Measurements from ENCODE around the gene GJD3.
"Not testable (repeated sequence)": the region's sequence is repeated elsewhere in the genome, so short reads cannot be mapped to it uniquely, and the experiment has no call there.

GJD3 gene, protein sequence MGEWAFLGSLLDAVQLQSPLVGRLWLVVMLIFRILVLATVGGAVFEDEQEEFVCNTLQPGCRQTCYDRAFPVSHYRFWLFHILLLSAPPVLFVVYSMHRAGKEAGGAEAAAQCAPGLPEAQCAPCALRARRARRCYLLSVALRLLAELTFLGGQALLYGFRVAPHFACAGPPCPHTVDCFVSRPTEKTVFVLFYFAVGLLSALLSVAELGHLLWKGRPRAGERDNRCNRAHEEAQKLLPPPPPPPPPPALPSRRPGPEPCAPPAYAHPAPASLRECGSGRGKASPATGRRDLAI

DNA sequence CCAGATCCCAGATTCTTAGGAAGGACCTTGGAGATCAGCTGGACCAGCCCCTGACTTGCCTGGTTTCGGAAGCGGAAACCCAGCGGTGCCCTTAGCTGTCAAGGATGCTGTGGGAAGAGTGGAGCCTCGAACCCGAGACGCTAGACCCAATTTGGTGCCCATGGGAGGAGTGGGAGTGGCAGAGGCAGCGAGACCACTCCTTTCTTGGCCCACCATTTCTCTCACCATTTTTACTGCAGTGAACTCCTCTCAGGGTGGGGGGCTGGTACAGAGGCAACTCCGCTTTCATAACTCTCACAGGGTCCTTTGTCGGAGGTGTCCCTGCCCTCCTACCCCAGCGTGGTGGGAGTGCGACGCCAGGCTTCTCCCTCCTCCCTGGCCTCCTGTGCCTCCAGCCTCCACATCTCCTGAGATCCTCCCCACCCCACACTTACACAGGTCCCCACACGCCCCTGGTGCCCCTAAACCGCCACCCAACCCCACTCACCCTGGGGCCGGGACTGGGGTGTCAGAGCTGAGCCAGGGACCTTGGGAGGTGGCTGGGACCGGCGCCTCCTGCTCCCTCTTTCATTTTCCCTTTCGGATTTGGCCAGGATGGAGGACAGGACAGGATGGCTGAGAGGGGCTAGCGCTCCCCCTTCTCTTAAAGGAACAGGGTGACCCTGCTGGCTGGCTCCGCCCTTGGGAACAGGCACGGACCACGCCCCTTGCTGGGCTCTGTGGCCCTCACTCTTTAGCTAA, at the start of gene GJD3:
Gene GJD3 (minus strand): TSS at position 617 of the 741 bp plus-strand sequence. CDS start 922 bp downstream, outside the sequence.
- intact Hi-C loops (cut with DNase I; ENCODE audit: low total_unique reads) = no loop called here
- DNase-seq = no peak
- Histone ChIP-seq H3K4me3 (peak within 1 kb of the TSS; percentile 48 to 57), H3K36me3 (no peaks in the 10 kb centered on the region), H3K9me3 (no peaks in the 10 kb centered on the region), H3K27me3 (peaks cover 0 to 15% of the 10 kb centered on the region in 2 donors), H3K4me1 (peaks cover 0 to 18% (median 12%) of the 10 kb centered on the region in 4 donors), H3K27ac (no peak within 1 kb of the TSS)
- TF ChIP-seq, protein P1, sequence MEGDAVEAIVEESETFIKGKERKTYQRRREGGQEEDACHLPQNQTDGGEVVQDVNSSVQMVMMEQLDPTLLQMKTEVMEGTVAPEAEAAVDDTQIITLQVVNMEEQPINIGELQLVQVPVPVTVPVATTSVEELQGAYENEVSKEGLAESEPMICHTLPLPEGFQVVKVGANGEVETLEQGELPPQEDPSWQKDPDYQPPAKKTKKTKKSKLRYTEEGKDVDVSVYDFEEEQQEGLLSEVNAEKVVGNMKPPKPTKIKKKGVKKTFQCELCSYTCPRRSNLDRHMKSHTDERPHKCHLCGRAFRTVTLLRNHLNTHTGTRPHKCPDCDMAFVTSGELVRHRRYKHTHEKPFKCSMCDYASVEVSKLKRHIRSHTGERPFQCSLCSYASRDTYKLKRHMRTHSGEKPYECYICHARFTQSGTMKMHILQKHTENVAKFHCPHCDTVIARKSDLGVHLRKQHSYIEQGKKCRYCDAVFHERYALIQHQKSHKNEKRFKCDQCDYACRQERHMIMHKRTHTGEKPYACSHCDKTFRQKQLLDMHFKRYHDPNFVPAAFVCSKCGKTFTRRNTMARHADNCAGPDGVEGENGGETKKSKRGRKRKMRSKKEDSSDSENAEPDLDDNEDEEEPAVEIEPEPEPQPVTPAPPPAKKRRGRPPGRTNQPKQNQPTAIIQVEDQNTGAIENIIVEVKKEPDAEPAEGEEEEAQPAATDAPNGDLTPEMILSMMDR (IDR thresholded peaks at IDR 0.05) = no peak

DNA sequence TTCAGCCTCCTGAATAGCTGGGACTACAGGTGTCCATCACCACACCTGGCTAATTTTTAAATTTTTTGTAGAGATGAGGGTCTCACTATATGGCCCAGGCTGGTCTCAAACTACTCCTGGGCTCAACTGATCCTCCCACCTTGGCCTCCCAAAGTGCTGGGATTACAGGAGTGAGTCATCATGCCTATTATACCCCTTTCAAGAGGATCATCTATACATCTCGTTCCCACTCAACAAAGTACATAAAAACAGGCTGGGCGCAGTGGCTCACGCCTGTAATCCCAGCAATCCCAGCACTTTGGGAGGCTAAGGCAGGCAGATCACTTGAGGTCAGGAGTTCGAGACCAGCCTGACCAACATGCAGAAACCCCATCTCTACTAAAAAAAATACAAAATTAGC, 49.8 kb upstream of the GJD3 start:
- intact Hi-C loops (cut with DNase I; ENCODE audit: low total_unique reads); DNase-seq; H3K27me3 ChIP-seq; H3K9me3 ChIP-seq; H3K27ac ChIP-seq; H3K4me3 ChIP-seq; H3K36me3 ChIP-seq: not testable (repeated sequence)
- H3K4me1 ChIP-seq = peaks cover 0 to 13% (median 11%) of the 10 kb centered on the region in 4 donors

DNA sequence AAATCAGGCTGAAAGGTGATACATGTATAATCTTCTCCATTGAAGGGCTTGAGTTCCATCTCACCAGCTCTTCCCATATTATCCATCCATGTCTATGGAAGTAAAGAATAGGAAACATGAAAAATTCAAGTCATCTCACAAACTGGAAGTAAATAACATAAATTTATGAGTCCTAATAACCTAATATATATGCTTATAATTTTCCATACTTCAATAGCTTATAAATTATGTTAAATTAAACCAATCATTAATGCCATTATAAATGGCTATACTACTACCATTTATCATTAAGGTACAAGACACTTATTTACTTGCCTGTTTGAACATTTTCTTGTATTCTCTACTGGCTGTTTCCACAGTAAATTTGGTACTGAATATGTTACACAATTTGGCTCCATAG, 48.3 kb upstream of the GJD3 start:
- Histone ChIP-seq H3K4me1 (peaks cover 0 to 6% (median 6%) of the 10 kb centered on the region in 4 donors), H3K36me3 (no peaks in the 10 kb centered on the region), H3K4me3 (no peak overlapping the region), H3K27me3 (peaks cover 0 to 5% of the 10 kb centered on the region in 2 donors), H3K27ac (no peak overlapping the region), H3K9me3 (no peaks in the 10 kb centered on the region)
- intact Hi-C loops (cut with DNase I; ENCODE audit: low total_unique reads) = no loop called here
- TF ChIP-seq, protein P1 (IDR thresholded peaks at IDR 0.05) = no peak
- DNase-seq = no peak

DNA sequence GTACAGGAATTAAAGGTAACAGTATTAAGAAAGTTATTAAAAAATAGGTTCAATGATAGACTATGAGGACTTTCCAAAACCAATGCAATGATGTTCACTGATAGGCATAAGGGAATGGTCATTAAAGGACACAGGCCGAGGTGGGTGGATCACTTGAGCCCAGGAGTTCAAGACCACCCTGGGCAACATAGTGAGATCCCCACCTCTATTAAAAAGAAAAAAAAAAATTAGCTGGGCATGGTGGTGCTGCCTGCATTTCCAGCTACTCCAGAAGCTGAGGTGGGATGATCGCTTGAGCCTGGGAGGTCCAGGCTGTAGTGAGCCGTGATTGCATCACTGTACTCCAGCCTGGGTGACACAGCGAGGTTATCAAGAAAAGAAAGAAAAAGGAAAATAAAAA, 47.3 kb upstream of the GJD3 start:
- no peak for DNase-seq
- H3K9me3 ChIP-seq = no peaks in the 10 kb centered on the region
- no peak overlapping the region for H3K4me3 ChIP-seq
- intact Hi-C loops (cut with DNase I; ENCODE audit: low total_unique reads) = no loop called here
- H3K27me3 ChIP-seq = no peaks in the 10 kb centered on the region
- H3K27ac ChIP-seq = no peak overlapping the region
- H3K4me1 ChIP-seq = no peaks in the 10 kb centered on the region
- TF ChIP-seq, protein P1 (IDR thresholded peaks at IDR 0.05) = no peak
- H3K36me3 ChIP-seq = no peaks in the 10 kb centered on the region

DNA sequence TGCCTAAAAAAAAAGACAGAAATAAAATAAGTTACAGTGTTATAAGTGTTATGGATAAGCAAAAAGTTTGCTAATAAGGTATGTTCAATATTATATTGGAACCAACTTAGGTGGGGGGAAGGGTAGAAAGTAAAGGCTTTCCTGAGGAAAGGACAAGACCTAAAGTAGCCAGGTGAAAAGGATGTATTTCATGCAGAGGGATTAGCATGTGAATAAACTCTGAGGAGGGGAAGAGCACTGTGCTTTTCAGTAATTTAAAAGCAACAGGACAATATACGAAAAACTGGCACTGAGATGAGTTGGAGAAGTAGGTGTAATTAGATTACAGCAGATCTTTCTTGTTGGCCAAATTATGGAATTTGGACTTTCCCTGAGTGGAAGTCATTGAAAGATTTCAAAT, 45.5 kb upstream of the GJD3 start:
- TF ChIP-seq, protein P1 (IDR thresholded peaks at IDR 0.05) = no peak
- DNase-seq = no peak
- Histone ChIP-seq H3K4me1 (no peaks in the 10 kb centered on the region), H3K9me3 (no peaks in the 10 kb centered on the region), H3K27ac (no peak overlapping the region), H3K27me3 (no peaks in the 10 kb centered on the region), H3K4me3 (no peak overlapping the region), H3K36me3 (no peaks in the 10 kb centered on the region)
- intact Hi-C loops (cut with DNase I; ENCODE audit: low total_unique reads) = no loop called here

DNA sequence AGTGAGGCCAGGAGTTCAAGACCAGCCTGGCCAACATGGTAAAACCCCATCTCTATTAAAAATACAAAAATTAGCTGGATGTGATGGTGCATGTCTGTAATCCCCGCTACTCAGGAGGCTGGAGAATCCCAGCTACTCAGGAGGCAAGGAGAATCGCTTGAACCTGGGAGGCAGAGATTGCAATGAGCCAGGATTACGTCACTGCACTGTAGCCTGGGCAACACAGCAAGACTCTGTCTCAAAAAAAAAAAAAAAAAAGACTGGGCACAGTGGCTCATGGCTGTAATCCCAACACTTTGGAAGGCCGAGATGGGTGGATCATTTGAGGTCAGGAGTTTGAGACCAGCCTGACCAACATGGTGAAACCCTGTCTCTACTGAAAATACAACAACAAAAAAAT, 45.0 kb upstream of the GJD3 start:
- H3K27me3 ChIP-seq; H3K4me3 ChIP-seq; H3K9me3 ChIP-seq; H3K27ac ChIP-seq; H3K4me1 ChIP-seq; DNase-seq; H3K36me3 ChIP-seq; intact Hi-C loops (cut with DNase I; ENCODE audit: low total_unique reads): not testable (repeated sequence)
